ENCODE results near the gene ELOVL6. TPM values are rescaled to one million over a fixed set of nuclear protein-coding genes. Genes with fewer than 3 reads are reported as not detected.

The ELOVL6 gene
- total RNA-seq, 1 experiment from 2014 or later: 2.2 TPM

DNA sequence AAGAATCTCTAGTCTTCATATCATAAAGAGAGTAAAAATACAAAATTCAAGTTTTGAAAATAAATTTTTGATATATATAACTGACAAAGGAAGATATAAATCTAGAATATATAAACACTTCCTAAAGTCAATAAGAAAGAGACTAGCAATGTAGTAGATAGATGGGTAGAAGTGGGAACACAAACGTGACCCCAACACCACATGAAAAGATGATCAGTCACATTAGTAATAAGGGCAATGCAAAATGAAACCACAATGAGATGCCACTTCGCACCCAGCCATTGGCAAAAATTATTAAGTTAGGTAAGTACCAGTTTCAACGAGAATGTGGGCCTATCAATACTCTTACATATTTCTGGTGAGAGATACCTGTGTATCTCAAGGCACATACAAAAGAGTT lies 179.3 kb downstream of the ELOVL6 start:
- H3K4me3 ChIP-seq (ENCODE audit: low read length): no peak overlapping the region
- H3K79me2 ChIP-seq (ENCODE audit: low read length): no peaks in the 10 kb centered on the region
- no peak overlapping the region for H3K4me2 ChIP-seq (ENCODE audit: low read length)
- H3K9me3 ChIP-seq (ENCODE audit: low read length): no peaks in the 10 kb centered on the region
- ChIA-PET CTCF (no interaction called here), POLR2A (ENCODE audit: unreplicated experiment) (no interaction called here)
- H3K9ac ChIP-seq (ENCODE audit: low read length): no peak overlapping the region
- H3K27me3 ChIP-seq (ENCODE audit: low read length): no peaks in the 10 kb centered on the region
- no peak overlapping the region for H2AFZ ChIP-seq (ENCODE audit: low read length)
- H3K27ac ChIP-seq (ENCODE audit: low read length): no peak overlapping the region
- no peak for ATAC-seq
- BruUV-seq (replicated peaks): no TSS peak
- no peaks in the 10 kb centered on the region for H3F3A ChIP-seq (ENCODE audit: low read length, unreplicated experiment)
- no peak for DNase-seq
- intact Hi-C loops (cut with micrococcal nuclease): loop anchor here (10.0 kb wide), 1 partner anchor 866 kb away; no protein-coding TSS in a partner anchor
- no peaks in the 10 kb centered on the region for H3K4me1 ChIP-seq (ENCODE audit: insufficient read depth, low read length)
- H4K20me1 ChIP-seq (ENCODE audit: low read length): no peaks in the 10 kb centered on the region
- no peaks in the 10 kb centered on the region for H3K36me3 ChIP-seq (ENCODE audit: low read depth, low read length)
- TF ChIP-seq, protein P1, sequence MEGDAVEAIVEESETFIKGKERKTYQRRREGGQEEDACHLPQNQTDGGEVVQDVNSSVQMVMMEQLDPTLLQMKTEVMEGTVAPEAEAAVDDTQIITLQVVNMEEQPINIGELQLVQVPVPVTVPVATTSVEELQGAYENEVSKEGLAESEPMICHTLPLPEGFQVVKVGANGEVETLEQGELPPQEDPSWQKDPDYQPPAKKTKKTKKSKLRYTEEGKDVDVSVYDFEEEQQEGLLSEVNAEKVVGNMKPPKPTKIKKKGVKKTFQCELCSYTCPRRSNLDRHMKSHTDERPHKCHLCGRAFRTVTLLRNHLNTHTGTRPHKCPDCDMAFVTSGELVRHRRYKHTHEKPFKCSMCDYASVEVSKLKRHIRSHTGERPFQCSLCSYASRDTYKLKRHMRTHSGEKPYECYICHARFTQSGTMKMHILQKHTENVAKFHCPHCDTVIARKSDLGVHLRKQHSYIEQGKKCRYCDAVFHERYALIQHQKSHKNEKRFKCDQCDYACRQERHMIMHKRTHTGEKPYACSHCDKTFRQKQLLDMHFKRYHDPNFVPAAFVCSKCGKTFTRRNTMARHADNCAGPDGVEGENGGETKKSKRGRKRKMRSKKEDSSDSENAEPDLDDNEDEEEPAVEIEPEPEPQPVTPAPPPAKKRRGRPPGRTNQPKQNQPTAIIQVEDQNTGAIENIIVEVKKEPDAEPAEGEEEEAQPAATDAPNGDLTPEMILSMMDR (conservative IDR thresholded peaks at IDR 0.05; ENCODE audit: low read depth, low read length): no peak
- TF ChIP-seq EZH2 (IDR thresholded peaks at IDR 0.05; ENCODE audit: low read length, unreplicated experiment) (no peak), EZH2phosphoT487 (IDR thresholded peaks at IDR 0.05; ENCODE audit: borderline replicate concordance, low read length) (no peak)
- no peaks in the 10 kb centered on the region for H3K9me2 ChIP-seq (replicated peaks; ENCODE audit: low read length)

DNA sequence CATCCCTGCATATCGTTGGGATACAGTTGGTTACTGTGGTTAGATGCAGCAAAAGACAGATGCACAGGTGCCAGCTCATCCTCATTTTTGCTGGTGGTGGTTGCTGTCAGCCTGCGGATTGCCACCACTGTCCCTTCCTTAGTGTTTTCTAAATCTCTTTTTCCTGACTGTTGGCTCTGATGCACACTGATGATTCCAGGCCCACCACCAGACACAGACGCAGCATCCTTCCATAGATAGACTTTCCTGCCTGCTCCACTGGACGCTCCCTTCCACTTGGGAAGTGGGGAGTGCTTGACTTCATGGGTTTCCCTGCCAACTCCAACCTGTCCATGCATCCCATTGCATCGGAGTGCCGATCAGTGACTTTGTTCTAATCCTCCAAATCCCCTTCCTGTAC lies 184.2 kb downstream of the ELOVL6 start:
- no peak for ATAC-seq
- TF ChIP-seq EZH2phosphoT487 (IDR thresholded peaks at IDR 0.05; ENCODE audit: borderline replicate concordance, low read length): no peak
- no peak for TF ChIP-seq EZH2 (IDR thresholded peaks at IDR 0.05; ENCODE audit: low read length, unreplicated experiment)
- H3K4me1 ChIP-seq (ENCODE audit: insufficient read depth, low read length): no peaks in the 10 kb centered on the region
- no peaks in the 10 kb centered on the region for H3K27me3 ChIP-seq (ENCODE audit: low read length)
- no peaks in the 10 kb centered on the region for H3F3A ChIP-seq (ENCODE audit: low read length, unreplicated experiment)
- no peak overlapping the region for H3K27ac ChIP-seq (ENCODE audit: low read length)
- H2AFZ ChIP-seq (ENCODE audit: low read length): no peak overlapping the region
- intact Hi-C loops (cut with micrococcal nuclease): loop anchor here (10.0 kb wide), 1 partner anchor 871 kb away; no protein-coding TSS in a partner anchor
- DNase-seq: no peak
- ChIA-PET POLR2A (ENCODE audit: unreplicated experiment) (no interaction called here), CTCF (no interaction called here)
- no peak overlapping the region for H3K4me3 ChIP-seq (ENCODE audit: low read length)
- H3K4me2 ChIP-seq (ENCODE audit: low read length): no peak overlapping the region
- H4K20me1 ChIP-seq (ENCODE audit: low read length): no peaks in the 10 kb centered on the region
- H3K9ac ChIP-seq (ENCODE audit: low read length): no peak overlapping the region
- BruUV-seq (replicated peaks): no TSS peak
- no peaks in the 10 kb centered on the region for H3K36me3 ChIP-seq (ENCODE audit: low read depth, low read length)
- H3K9me3 ChIP-seq (ENCODE audit: low read length): no peaks in the 10 kb centered on the region
- no peaks in the 10 kb centered on the region for H3K9me2 ChIP-seq (replicated peaks; ENCODE audit: low read length)
- no peaks in the 10 kb centered on the region for H3K79me2 ChIP-seq (ENCODE audit: low read length)

DNA sequence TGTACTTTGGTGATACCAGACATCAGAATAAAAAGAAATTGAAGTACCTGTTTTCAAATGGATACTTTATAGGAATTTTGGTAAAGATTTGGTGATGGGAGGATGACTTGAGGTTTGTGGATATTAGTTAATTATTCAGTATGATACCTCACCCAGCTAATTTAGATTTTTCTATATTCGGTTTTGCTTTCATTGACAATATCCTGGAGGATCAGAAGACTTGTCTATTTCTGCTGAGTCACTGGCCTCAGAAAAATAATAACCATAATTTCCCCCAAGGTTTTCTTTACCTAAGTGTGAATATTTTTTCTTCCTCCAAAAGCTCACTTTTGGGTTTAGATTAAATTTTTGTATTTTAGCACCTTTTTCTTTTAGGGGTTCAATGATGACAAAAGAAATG lies 185.5 kb downstream of the ELOVL6 start:
- H3K9ac ChIP-seq (ENCODE audit: low read length): no peak overlapping the region
- TF ChIP-seq EZH2phosphoT487 (IDR thresholded peaks at IDR 0.05; ENCODE audit: borderline replicate concordance, low read length) (no peak), EZH2 (IDR thresholded peaks at IDR 0.05; ENCODE audit: low read length, unreplicated experiment) (no peak)
- TF ChIP-seq, protein P1 (conservative IDR thresholded peaks at IDR 0.05; ENCODE audit: low read depth, low read length): no peak
- POLR2A ChIA-PET (ENCODE audit: unreplicated experiment): no interaction called here
- H3K36me3 ChIP-seq (ENCODE audit: low read depth, low read length): no peaks in the 10 kb centered on the region
- no peaks in the 10 kb centered on the region for H3K79me2 ChIP-seq (ENCODE audit: low read length)
- no peak overlapping the region for H3K4me3 ChIP-seq (ENCODE audit: low read length)
- DNase-seq: no peak
- H3K4me1 ChIP-seq (ENCODE audit: insufficient read depth, low read length): no peaks in the 10 kb centered on the region
- BruUV-seq (replicated peaks): no TSS peak
- H4K20me1 ChIP-seq (ENCODE audit: low read length): no peaks in the 10 kb centered on the region
- H3K9me2 ChIP-seq (replicated peaks; ENCODE audit: low read length): no peaks in the 10 kb centered on the region
- no peaks in the 10 kb centered on the region for H3K9me3 ChIP-seq (ENCODE audit: low read length)
- H2AFZ ChIP-seq (ENCODE audit: low read length): no peak overlapping the region
- CTCF ChIA-PET: interaction anchor here (0.6 kb wide), 1 partner anchor 325 kb away, joined by 3 read pairs; no protein-coding TSS in a partner anchor
- no peaks in the 10 kb centered on the region for H3F3A ChIP-seq (ENCODE audit: low read length, unreplicated experiment)
- no peak overlapping the region for H3K4me2 ChIP-seq (ENCODE audit: low read length)
- ATAC-seq: no peak
- H3K27ac ChIP-seq (ENCODE audit: low read length): no peak overlapping the region
- no peaks in the 10 kb centered on the region for H3K27me3 ChIP-seq (ENCODE audit: low read length)
- intact Hi-C loops (cut with micrococcal nuclease): loop anchor here (10.0 kb wide), 1 partner anchor 872 kb away; no protein-coding TSS in a partner anchor
